Measurements from ENCODE around the gene EIF3B. TPM values are rescaled to one million over a fixed set of nuclear protein-coding genes. Genes with fewer than 3 reads are reported as not detected.
"Not testable (repeated sequence)": the region's sequence is repeated elsewhere in the genome, so short reads cannot be mapped to it uniquely, and the experiment has no call there.

EIF3B gene
- total RNA-seq, 2 experiments from 2014 or later, result 135 to 138 TPM

DNA sequence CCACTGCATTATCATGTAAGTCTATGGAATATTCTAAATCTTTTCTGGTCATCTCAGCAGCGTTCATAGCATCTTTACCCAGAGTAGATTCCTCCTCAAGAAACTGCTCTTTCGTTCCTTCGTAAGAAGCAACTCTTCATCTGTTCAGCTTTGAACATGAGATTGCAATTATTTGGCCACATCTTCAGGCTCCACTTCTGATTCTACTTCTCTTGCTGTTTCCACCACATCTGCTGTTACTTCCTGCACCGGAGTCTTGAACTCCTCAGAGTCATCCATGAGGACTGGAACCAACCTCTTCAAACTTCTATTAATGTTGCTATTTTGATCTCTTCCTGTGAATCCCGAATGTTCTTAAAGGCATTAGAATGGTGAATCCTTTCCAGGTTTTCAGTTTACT, 61.4 kb downstream of the EIF3B start:
- no peaks in the 10 kb centered on the region for H3K27me3 Mint-ChIP-seq
- H3K9me3 Mint-ChIP-seq, result no peaks in the 10 kb centered on the region
- H3K36me3 Mint-ChIP-seq (ENCODE audit: low read depth), result peaks cover 34% of the 10 kb centered on the region
- ChIA-PET CTCF (no interaction called here), POLR2A (no interaction called here)
- H3K27ac Mint-ChIP-seq, result no peak overlapping the region
- no peak for DNase-seq
- H3K4me3 Mint-ChIP-seq, result no peak overlapping the region
- peaks cover 59% of the 10 kb centered on the region for H3K4me1 Mint-ChIP-seq

DNA sequence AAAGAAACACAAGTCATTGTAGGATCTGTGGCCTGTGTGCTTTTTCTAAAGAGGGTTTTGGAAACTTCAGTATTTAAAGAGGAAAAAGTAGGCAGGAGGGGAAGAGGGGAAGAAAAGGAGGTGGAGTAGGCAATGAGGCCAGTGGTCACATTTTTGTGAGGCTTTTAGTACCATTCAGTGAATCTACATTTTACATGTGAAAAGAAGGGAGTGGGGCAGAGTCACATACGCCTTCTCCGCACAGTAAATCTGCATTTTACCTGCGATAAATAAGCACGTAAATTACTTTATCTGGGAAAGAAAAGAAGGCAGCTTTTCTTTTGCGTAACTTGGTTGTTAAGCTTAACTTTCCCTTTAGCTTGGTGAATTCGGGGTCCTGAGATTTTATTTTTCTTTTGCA, 62.0 kb downstream of the EIF3B start:
- no peaks in the 10 kb centered on the region for H3K9me3 Mint-ChIP-seq
- H3K4me3 Mint-ChIP-seq, result no peak overlapping the region
- CTCF ChIA-PET, result interaction anchor here (0.7 to 1.4 kb wide), 2 partner anchors 9 to 14 kb away, joined by 3 to 5 read pairs; no protein-coding TSS in a partner anchor
- no peak for DNase-seq
- H3K4me1 Mint-ChIP-seq, result peaks cover 58% of the 10 kb centered on the region
- POLR2A ChIA-PET, result interaction anchor here (3.3 kb wide), 1 partner anchor 11 kb away, joined by 29 read pairs; no protein-coding TSS in a partner anchor
- no peaks in the 10 kb centered on the region for H3K27me3 Mint-ChIP-seq
- H3K27ac Mint-ChIP-seq, result no peak overlapping the region
- peaks cover 34% of the 10 kb centered on the region for H3K36me3 Mint-ChIP-seq (ENCODE audit: low read depth)

DNA sequence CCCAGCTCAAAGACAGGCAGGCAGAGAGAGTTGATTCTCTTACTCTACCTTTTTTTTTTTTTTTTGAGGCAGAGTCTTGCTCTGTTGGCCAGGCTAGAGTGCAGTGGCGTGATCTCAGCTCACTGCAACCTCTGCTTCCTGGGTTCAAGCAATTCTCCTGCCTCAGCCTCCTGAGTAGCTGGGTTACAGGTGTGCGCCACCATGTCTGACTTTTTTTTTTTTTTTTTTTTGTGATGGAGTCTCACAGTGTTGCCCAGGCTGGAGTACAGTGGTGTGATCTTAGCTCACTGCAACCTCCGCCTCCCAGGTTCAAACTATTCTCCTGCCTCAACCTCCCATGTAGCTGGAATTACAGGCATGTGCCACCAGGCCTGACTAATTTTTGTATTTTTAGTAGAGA, 62.6 kb downstream of the EIF3B start:
- ChIA-PET POLR2A (interaction anchor here (3.3 kb wide), 1 partner anchor 11 kb away, joined by 29 read pairs; no protein-coding TSS in a partner anchor), CTCF (interaction anchor here (0.7 to 1.4 kb wide), 5 partner anchors 10 to 94 kb away, joined by 3 to 5 read pairs (median 4); no protein-coding TSS in a partner anchor)
- Mint-ChIP-seq H3K27ac (peak overlapping the region; percentile 59), H3K4me1 (peaks cover 56% of the 10 kb centered on the region), H3K36me3 (ENCODE audit: low read depth) (peaks cover 36% of the 10 kb centered on the region)
- DNase-seq, H3K4me3 Mint-ChIP-seq, H3K27me3 Mint-ChIP-seq, H3K9me3 Mint-ChIP-seq: not testable (repeated sequence)

DNA sequence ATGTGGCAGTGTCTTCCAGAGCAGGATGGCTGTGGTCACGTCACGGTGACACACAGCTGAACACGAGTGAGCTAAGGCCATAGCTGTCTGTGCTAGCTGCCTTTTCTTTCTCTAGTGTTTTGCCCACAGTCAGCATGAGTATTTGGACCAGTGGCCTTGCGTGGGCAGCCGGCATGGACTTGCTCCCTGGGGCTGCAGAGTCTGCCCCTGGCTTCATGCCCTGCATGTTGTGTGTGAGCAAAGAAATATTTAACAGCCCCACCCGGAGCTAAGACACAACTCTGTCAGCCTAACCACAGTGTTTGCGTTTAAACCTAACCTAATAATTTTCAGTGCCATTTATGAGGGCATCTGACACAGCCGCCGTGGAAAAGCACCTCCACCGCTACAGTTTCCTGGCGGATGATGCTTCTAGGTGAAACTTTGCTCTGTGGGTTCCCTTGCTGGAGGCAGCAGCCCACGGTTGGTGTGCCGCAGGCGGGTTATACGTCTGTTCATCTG, 63.4 kb downstream of the EIF3B start:
- ChIA-PET POLR2A (interaction anchor here (3.3 kb wide), 1 partner anchor 12 kb away, joined by 29 read pairs; no protein-coding TSS in a partner anchor), CTCF (interaction anchor here (0.7 to 1.7 kb wide), 5 partner anchors 11 to 93 kb away, joined by 3 to 8 read pairs (median 5); no protein-coding TSS in a partner anchor)
- H3K4me3 Mint-ChIP-seq, result peak overlapping the region; percentile 25
- peaks cover 48% of the 10 kb centered on the region for H3K4me1 Mint-ChIP-seq
- H3K27me3 Mint-ChIP-seq, result no peaks in the 10 kb centered on the region
- H3K9me3 Mint-ChIP-seq, result no peaks in the 10 kb centered on the region
- peak overlapping the region; percentile 59 for H3K27ac Mint-ChIP-seq
- H3K36me3 Mint-ChIP-seq (ENCODE audit: low read depth), result peaks cover 35% of the 10 kb centered on the region
- peak; percentile 67 for DNase-seq

DNA sequence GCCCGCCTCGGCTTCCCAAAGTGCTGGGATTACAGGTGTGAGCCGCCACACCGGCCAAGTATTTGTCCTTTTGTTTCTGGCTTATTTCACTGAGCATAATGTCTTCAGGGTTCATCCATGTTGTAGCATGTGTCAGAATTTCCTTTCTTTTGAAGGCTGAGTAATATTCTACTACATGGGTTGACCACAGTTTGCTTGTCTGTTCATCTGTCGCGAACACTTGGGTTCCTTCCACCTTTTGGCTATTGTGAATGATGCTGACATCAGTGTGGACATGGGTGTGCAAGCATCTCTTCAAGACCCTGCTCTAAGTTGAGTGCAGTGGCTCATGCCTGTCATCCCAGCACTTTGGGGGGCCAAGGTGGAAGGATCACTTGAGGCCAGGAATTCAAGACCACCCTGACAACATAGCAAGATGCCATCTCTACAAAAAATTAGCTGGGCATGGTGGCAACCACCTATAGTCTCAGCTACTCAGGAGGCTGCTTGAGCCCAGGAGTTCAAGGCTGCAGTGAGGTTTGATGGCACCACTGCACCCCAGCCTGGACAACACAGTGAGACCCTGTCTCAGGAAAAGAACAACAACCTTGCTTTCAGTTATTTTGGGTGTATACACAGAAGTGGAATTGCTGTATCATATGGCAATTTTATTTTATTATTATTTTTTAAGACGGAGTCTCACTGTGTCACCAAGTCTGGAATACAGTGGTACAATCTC, 65.7 kb downstream of the EIF3B start:
- H3K27me3 Mint-ChIP-seq, result no peaks in the 10 kb centered on the region
- H3K4me3 Mint-ChIP-seq, result no peak overlapping the region
- no peaks in the 10 kb centered on the region for H3K9me3 Mint-ChIP-seq
- CTCF ChIA-PET, result interaction anchor here (0.6 to 0.9 kb wide), 2 partner anchors 11 to 206 kb away, joined by 4 to 5 read pairs; no protein-coding TSS in a partner anchor
- peaks cover 24% of the 10 kb centered on the region for H3K36me3 Mint-ChIP-seq (ENCODE audit: low read depth)
- H3K4me1 Mint-ChIP-seq, result peaks cover 40% of the 10 kb centered on the region
- no peak for DNase-seq
- H3K27ac Mint-ChIP-seq, result no peak overlapping the region
- POLR2A ChIA-PET, result no interaction called here

DNA sequence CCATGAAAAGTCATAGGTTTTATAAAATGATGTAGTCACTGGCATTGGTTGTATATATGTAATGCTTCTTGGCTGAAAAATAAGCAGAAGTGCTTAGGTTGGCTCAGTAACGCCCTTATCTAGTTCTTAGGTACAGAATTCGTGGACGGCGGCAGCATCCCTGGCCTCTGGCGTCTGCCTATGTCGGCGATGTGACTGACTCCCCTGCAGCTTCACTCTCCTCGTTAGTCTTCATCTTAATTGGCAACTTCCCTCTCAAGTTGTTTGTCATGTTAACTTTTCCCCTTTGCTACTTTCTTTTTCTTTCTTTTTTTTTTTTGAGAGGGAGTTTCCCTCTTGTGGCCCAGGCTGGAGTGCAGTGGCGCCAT, 67.3 kb downstream of the EIF3B start:
- ChIA-PET POLR2A (no interaction called here), CTCF (interaction anchor here (0.7 kb wide), 1 partner anchor 259 kb away, joined by 3 read pairs; no protein-coding TSS in a partner anchor)
- no peaks in the 10 kb centered on the region for H3K27me3 Mint-ChIP-seq
- H3K4me3 Mint-ChIP-seq, result no peak overlapping the region
- peaks cover 11% of the 10 kb centered on the region for H3K36me3 Mint-ChIP-seq (ENCODE audit: low read depth)
- peaks cover 35% of the 10 kb centered on the region for H3K4me1 Mint-ChIP-seq
- no peak overlapping the region for H3K27ac Mint-ChIP-seq
- no peak for DNase-seq
- no peaks in the 10 kb centered on the region for H3K9me3 Mint-ChIP-seq

DNA sequence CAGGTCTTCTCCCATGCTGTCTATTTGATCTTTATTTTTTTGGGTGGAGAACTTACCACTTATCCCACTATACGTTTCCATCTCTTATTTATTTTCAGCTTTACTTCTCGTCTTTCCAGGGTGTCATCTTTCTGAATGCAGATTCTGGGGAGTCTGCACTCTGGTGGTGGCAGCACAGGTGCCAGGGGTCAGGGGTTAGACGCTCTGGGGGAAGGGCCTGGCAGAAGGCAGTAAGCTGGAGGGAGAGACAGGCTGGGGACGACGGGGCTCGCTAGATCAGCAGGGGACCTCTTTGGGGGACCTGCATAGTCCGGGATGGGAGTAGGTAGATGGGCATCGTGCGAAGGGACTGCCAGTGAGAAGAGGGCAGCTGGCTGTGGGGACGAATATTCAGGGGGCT, 71.1 kb downstream of the EIF3B start:
- H3K27ac Mint-ChIP-seq, result no peak overlapping the region
- H3K27me3 Mint-ChIP-seq, result no peaks in the 10 kb centered on the region
- ChIA-PET POLR2A (no interaction called here), CTCF (interaction anchor here (0.6 kb wide), 1 partner anchor 19 kb away, joined by 3 read pairs; no protein-coding TSS in a partner anchor)
- no peak overlapping the region for H3K4me3 Mint-ChIP-seq
- peaks cover 16% of the 10 kb centered on the region for H3K36me3 Mint-ChIP-seq (ENCODE audit: low read depth)
- H3K9me3 Mint-ChIP-seq, result peaks cover 1% of the 10 kb centered on the region
- no peak for DNase-seq
- peaks cover 31% of the 10 kb centered on the region for H3K4me1 Mint-ChIP-seq

Other genes starting within 250 kb of the EIF3B start
- gene MAD1L1, start 121.9 kb upstream of the EIF3B start, total RNA-seq, result 100 to 1,000 TPM; 120 to 136 TPM
- gene MRM2, start 112.6 kb upstream of the EIF3B start, total RNA-seq, result 10 to 100 TPM; 23.6 to 25.7 TPM
- 10 to 100 TPM; 85.2 to 87.5 TPM for gene NUDT1, start 112.6 kb upstream of the EIF3B start, total RNA-seq
- 10 to 100 TPM; 22.4 to 26.8 TPM for gene SNX8, start 40.4 kb upstream of the EIF3B start, total RNA-seq
- gene CHST12, start 48.8 kb downstream of the EIF3B start, total RNA-seq, result 10 to 100 TPM; 64.6 to 65.1 TPM
- not detected for gene GRIFIN, start 121.6 kb downstream of the EIF3B start, total RNA-seq
- 100 to 1,000 TPM; 105 to 109 TPM for gene LFNG, start 164.9 kb downstream of the EIF3B start, total RNA-seq
- 10 to 100 TPM; 31.1 to 32.9 TPM for gene BRAT1, start 200.7 kb downstream of the EIF3B start, total RNA-seq
- 10 to 100 TPM; 12.7 to 14.0 TPM for gene IQCE, start 204.2 kb downstream of the EIF3B start, total RNA-seq